HG03175 (cell line): Measurements from ENCODE around the gene CLCN7.
A peak's percentile ranks its signal among the peaks of the same experiment; 100 is the strongest.

Source experiments
- ATAC-seq: cut with Tn5 transposase; IDR thresholded peaks from one replicate; pipeline ENCODE4 v1.9.1; 2021; ENCODE audit warnings: mild to moderate bottlenecking, moderate library complexity; ENCODE audit not compliant: unreplicated experiment

The CLCN7 gene

GRCh38 chr16:1412847-1413246 is 62.0 kb downstream of the CLCN7 start:
- no peak for ATAC-seq

GRCh38 chr16:1408171-1408837 is 66.5 kb downstream of the CLCN7 start:
- ATAC-seq, result peak; percentile 72

- ATAC-seq, result no peak
Measured at GRCh38 chr16:1407753-1408152, 67.1 kb downstream of the CLCN7 start.

GRCh38 chr16:1403733-1404132 is 71.1 kb downstream of the CLCN7 start:
- no peak for ATAC-seq

- no peak for ATAC-seq
Measured at GRCh38 chr16:1403036-1403435, 71.8 kb downstream of the CLCN7 start.

- ATAC-seq, result no peak
Measured at GRCh38 chr16:1401758-1402154, 73.1 kb downstream of the CLCN7 start.

- ATAC-seq, result no peak
Measured at GRCh38 chr16:1401061-1401757, 73.6 kb downstream of the CLCN7 start.

- ATAC-seq, result no peak
Measured at GRCh38 chr16:1398826-1399581, 75.8 kb downstream of the CLCN7 start.

- ATAC-seq, result no peak
Measured at GRCh38 chr16:1398351-1398750, 76.5 kb downstream of the CLCN7 start.

- no peak for ATAC-seq
Measured at GRCh38 chr16:1397779-1398178, 77.0 kb downstream of the CLCN7 start.

GRCh38 chr16:1395444-1396031 is 79.3 kb downstream of the CLCN7 start:
- no peak for ATAC-seq
